ENCODE measurements around the gene LIN28A.

Gene LIN28A

GRCh38 chr1:26417111-26417759, 6.6 kb downstream of the LIN28A start:
- Histone ChIP-seq H2BK120ac (ENCODE audit: low read depth, low read length) (no peak overlapping the region), H3K14ac (ENCODE audit: low read length) (no peak overlapping the region), H3K79me1 (ENCODE audit: low read depth, low read length) (no peaks in the 10 kb centered on the region), H3K27me3 (ENCODE audit: control insufficient read depth in 3 of 3, insufficient read depth in 3 of 3, low read depth in 1 of 3, low read length in 3 of 3) (no peaks in the 10 kb centered on the region), H2AFZ (ENCODE audit: low read length) (no peak overlapping the region), H3K36me3 (replicated peaks in 1 of 2; ENCODE audit: control insufficient read depth in 2 of 2, insufficient read depth in 2 of 2, low read length in 2 of 2) (peaks cover 12 to 88% of the 10 kb centered on the region in 2 donors), H3K9me3 (replicated peaks in 1 of 2; ENCODE audit: control insufficient read depth in 2 of 2, insufficient read depth in 1 of 2, low read depth in 1 of 2, low read length in 2 of 2) (no peaks in the 10 kb centered on the region), H2BK5ac (ENCODE audit: low read length) (no peak overlapping the region), H3K18ac (ENCODE audit: low read length) (no peak overlapping the region), H4K8ac (ENCODE audit: low read depth, low read length) (no peak overlapping the region), H3K27ac (replicated peaks; ENCODE audit: low read length) (peak overlapping the region; percentile 99), H4K91ac (ENCODE audit: low read depth, low read length, poor library complexity) (no peak overlapping the region), H3K9ac (ENCODE audit: low read depth, low read length, poor library complexity) (no peak overlapping the region), H3K4me1 (ENCODE audit: control insufficient read depth in 2 of 2, insufficient read depth in 1 of 2, low read depth in 1 of 2, low read length in 2 of 2) (peaks cover 24 to 46% of the 10 kb centered on the region in 2 donors), H3K23ac (ENCODE audit: low read depth, low read length, poor library complexity) (no peak overlapping the region), H3K4me2 (ENCODE audit: insufficient read depth, low read length, poor library complexity, severe bottlenecking) (peak overlapping the region; percentile 27), H2AK5ac (ENCODE audit: low read depth, low read length) (no peak overlapping the region), H2BK12ac (ENCODE audit: low read length) (no peak overlapping the region), H3K4me3 (ENCODE audit: low read length in 2 of 2) (no peak overlapping the region), H2BK15ac (ENCODE audit: low read length) (no peak overlapping the region), H3K4ac (ENCODE audit: low read length) (no peak overlapping the region)
- peak; percentile 85 for DNase-seq (ENCODE audit: low spot score)
- WGBS, 2 donors (ENCODE audit: extremely low coverage in 2 of 2, insufficient read length in 2 of 2, insufficient replicate concordance in 1 of 2), result no CpG with 5 or more reads among the region's 9 CpGs

DNA sequence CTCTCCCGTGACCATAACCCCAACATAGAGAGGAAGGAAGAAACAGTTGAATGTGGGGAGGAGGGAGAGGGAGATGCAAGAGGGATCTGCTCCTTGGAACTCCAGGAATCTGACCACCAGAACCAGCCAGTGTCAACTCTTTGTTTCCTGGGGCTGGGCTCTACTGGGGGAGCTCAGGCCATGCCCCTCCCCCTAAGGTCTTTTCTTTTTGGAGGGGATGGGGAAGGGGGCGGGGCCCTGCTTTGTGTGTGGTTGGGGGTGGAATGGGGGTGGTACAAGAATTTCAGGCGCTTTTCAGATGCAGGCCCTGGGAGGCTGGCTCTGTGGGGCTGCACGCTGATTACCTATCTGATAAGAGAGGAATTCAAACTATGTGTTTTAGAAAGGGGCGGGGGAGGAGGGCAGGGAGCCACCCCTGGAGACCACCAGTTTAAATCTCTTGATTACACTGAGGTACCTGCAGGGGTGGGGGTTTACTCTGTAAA, 8.3 kb downstream of the LIN28A start:
- Histone ChIP-seq H2AK5ac (ENCODE audit: low read depth, low read length) (no peak overlapping the region), H3K23ac (ENCODE audit: low read depth, low read length, poor library complexity) (no peak overlapping the region), H2AFZ (ENCODE audit: low read length) (no peak overlapping the region), H2BK15ac (ENCODE audit: low read length) (no peak overlapping the region), H3K79me1 (ENCODE audit: low read depth, low read length) (no peaks in the 10 kb centered on the region), H2BK12ac (ENCODE audit: low read length) (no peak overlapping the region), H3K27me3 (ENCODE audit: control insufficient read depth in 3 of 3, insufficient read depth in 3 of 3, low read depth in 1 of 3, low read length in 3 of 3) (no peaks in the 10 kb centered on the region), H2BK5ac (ENCODE audit: low read length) (no peak overlapping the region), H2BK120ac (ENCODE audit: low read depth, low read length) (no peak overlapping the region), H3K9ac (ENCODE audit: low read depth, low read length, poor library complexity) (no peak overlapping the region), H4K91ac (ENCODE audit: low read depth, low read length, poor library complexity) (no peak overlapping the region), H3K36me3 (replicated peaks in 1 of 2; ENCODE audit: control insufficient read depth in 2 of 2, insufficient read depth in 2 of 2, low read length in 2 of 2) (peaks cover 14 to 86% of the 10 kb centered on the region in 2 donors), H4K8ac (ENCODE audit: low read depth, low read length) (no peak overlapping the region), H3K14ac (ENCODE audit: low read length) (no peak overlapping the region), H3K4me3 (ENCODE audit: low read length in 2 of 2) (no peak overlapping the region), H3K27ac (replicated peaks; ENCODE audit: low read length) (peak overlapping the region; percentile 99), H3K9me3 (replicated peaks in 1 of 2; ENCODE audit: control insufficient read depth in 2 of 2, insufficient read depth in 1 of 2, low read depth in 1 of 2, low read length in 2 of 2) (no peaks in the 10 kb centered on the region), H3K4me2 (ENCODE audit: insufficient read depth, low read length, poor library complexity, severe bottlenecking) (peak overlapping the region; percentile 51), H3K4ac (ENCODE audit: low read length) (no peak overlapping the region), H3K4me1 (ENCODE audit: control insufficient read depth in 2 of 2, insufficient read depth in 1 of 2, low read depth in 1 of 2, low read length in 2 of 2) (peaks cover 27 to 33% of the 10 kb centered on the region in 2 donors), H3K18ac (ENCODE audit: low read length) (no peak overlapping the region)
- no CpG with 5 or more reads among the region's 5 CpGs for WGBS, 2 donors (ENCODE audit: extremely low coverage in 2 of 2, insufficient read length in 2 of 2, insufficient replicate concordance in 1 of 2)
- peak; percentile 96 for DNase-seq (ENCODE audit: low spot score)

DNA sequence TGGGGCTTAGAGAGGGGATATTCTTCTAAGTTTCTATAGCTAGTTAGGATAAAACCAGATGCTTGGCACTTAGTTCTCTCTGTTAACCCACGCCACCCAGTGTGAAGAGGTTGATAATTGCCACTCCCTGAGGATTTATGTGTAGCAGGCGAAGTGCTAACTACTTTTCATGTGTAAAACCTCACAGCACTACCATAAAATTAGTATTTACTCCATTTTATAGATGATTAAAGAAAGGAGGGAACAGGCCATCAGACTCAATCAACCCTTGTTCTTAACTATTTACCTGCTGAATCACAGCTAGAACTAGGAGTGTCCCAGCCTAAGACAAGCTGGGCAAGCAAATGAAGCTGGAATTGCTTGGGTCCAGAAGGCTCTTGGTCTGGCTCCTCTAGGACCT, 8.9 kb downstream of the LIN28A start:
- peaks cover 27 to 33% of the 10 kb centered on the region in 2 donors for H3K4me1 ChIP-seq (ENCODE audit: control insufficient read depth in 2 of 2, insufficient read depth in 1 of 2, low read depth in 1 of 2, low read length in 2 of 2)
- H2BK12ac ChIP-seq (ENCODE audit: low read length), result no peak overlapping the region
- H3K18ac ChIP-seq (ENCODE audit: low read length), result peak overlapping the region; percentile 59
- no peak overlapping the region for H3K4ac ChIP-seq (ENCODE audit: low read length)
- H4K8ac ChIP-seq (ENCODE audit: low read depth, low read length), result no peak overlapping the region
- no peak overlapping the region for H3K14ac ChIP-seq (ENCODE audit: low read length)
- no peaks in the 10 kb centered on the region for H3K9me3 ChIP-seq (replicated peaks in 1 of 2; ENCODE audit: control insufficient read depth in 2 of 2, insufficient read depth in 1 of 2, low read depth in 1 of 2, low read length in 2 of 2)
- H3K36me3 ChIP-seq (replicated peaks in 1 of 2; ENCODE audit: control insufficient read depth in 2 of 2, insufficient read depth in 2 of 2, low read length in 2 of 2), result peaks cover 14 to 86% of the 10 kb centered on the region in 2 donors
- H3K27me3 ChIP-seq (ENCODE audit: control insufficient read depth in 3 of 3, insufficient read depth in 3 of 3, low read depth in 1 of 3, low read length in 3 of 3), result no peaks in the 10 kb centered on the region
- peak overlapping the region; percentile 44 for H2AK5ac ChIP-seq (ENCODE audit: low read depth, low read length)
- H4K91ac ChIP-seq (ENCODE audit: low read depth, low read length, poor library complexity), result no peak overlapping the region
- peak overlapping the region; percentile 20 for H2BK15ac ChIP-seq (ENCODE audit: low read length)
- H3K79me1 ChIP-seq (ENCODE audit: low read depth, low read length), result no peaks in the 10 kb centered on the region
- no peak overlapping the region for H3K23ac ChIP-seq (ENCODE audit: low read depth, low read length, poor library complexity)
- H3K4me2 ChIP-seq (ENCODE audit: insufficient read depth, low read length, poor library complexity, severe bottlenecking), result peak overlapping the region; percentile 38
- no peak overlapping the region for H3K4me3 ChIP-seq (ENCODE audit: low read length in 2 of 2)
- no peak overlapping the region for H2BK120ac ChIP-seq (ENCODE audit: low read depth, low read length)
- H3K9ac ChIP-seq (ENCODE audit: low read depth, low read length, poor library complexity), result peak overlapping the region; percentile 46
- no CpG with 5 or more reads among the region's 2 CpGs for WGBS, 2 donors (ENCODE audit: extremely low coverage in 2 of 2, insufficient read length in 2 of 2, insufficient replicate concordance in 1 of 2)
- H2AFZ ChIP-seq (ENCODE audit: low read length), result no peak overlapping the region
- DNase-seq (ENCODE audit: low spot score), result no peak
- peak overlapping the region; percentile 33 for H2BK5ac ChIP-seq (ENCODE audit: low read length)
- H3K27ac ChIP-seq (replicated peaks; ENCODE audit: low read length), result peak overlapping the region; percentile 94

GRCh38 chr1:26429721-26430120, 19.1 kb downstream of the LIN28A start:
- H2BK5ac ChIP-seq (ENCODE audit: low read length), result no peak overlapping the region
- H2AFZ ChIP-seq (ENCODE audit: low read length), result no peak overlapping the region
- H3K9me3 ChIP-seq (replicated peaks in 1 of 2; ENCODE audit: control insufficient read depth in 2 of 2, insufficient read depth in 1 of 2, low read depth in 1 of 2, low read length in 2 of 2), result no peaks in the 10 kb centered on the region
- no peak overlapping the region for H3K4me2 ChIP-seq (ENCODE audit: insufficient read depth, low read length, poor library complexity, severe bottlenecking)
- H3K4me1 ChIP-seq (ENCODE audit: control insufficient read depth in 2 of 2, insufficient read depth in 1 of 2, low read depth in 1 of 2, low read length in 2 of 2), result peaks cover 10 to 23% of the 10 kb centered on the region in 2 donors
- H3K4ac ChIP-seq (ENCODE audit: low read length), result no peak overlapping the region
- H3K27ac ChIP-seq (replicated peaks; ENCODE audit: low read length), result peak overlapping the region; percentile 98
- WGBS, 2 donors (ENCODE audit: extremely low coverage in 2 of 2, insufficient read length in 2 of 2, insufficient replicate concordance in 1 of 2), result no CpG with 5 or more reads among the region's 2 CpGs
- H2BK120ac ChIP-seq (ENCODE audit: low read depth, low read length), result no peak overlapping the region
- H3K9ac ChIP-seq (ENCODE audit: low read depth, low read length, poor library complexity), result no peak overlapping the region
- no peak overlapping the region for H3K18ac ChIP-seq (ENCODE audit: low read length)
- no peak overlapping the region for H2AK5ac ChIP-seq (ENCODE audit: low read depth, low read length)
- H3K14ac ChIP-seq (ENCODE audit: low read length), result no peak overlapping the region
- peaks cover 27 to 70% of the 10 kb centered on the region in 2 donors for H3K36me3 ChIP-seq (replicated peaks in 1 of 2; ENCODE audit: control insufficient read depth in 2 of 2, insufficient read depth in 2 of 2, low read length in 2 of 2)
- H4K8ac ChIP-seq (ENCODE audit: low read depth, low read length), result no peak overlapping the region
- H3K79me1 ChIP-seq (ENCODE audit: low read depth, low read length), result peaks cover 3% of the 10 kb centered on the region
- H4K91ac ChIP-seq (ENCODE audit: low read depth, low read length, poor library complexity), result no peak overlapping the region
- H3K23ac ChIP-seq (ENCODE audit: low read depth, low read length, poor library complexity), result no peak overlapping the region
- H2BK12ac ChIP-seq (ENCODE audit: low read length), result no peak overlapping the region
- DNase-seq (ENCODE audit: low spot score), result peak; percentile 79
- no peaks in the 10 kb centered on the region for H3K27me3 ChIP-seq (ENCODE audit: control insufficient read depth in 3 of 3, insufficient read depth in 3 of 3, low read depth in 1 of 3, low read length in 3 of 3)
- no peak overlapping the region for H2BK15ac ChIP-seq (ENCODE audit: low read length)
- no peak overlapping the region for H3K4me3 ChIP-seq (ENCODE audit: low read length in 2 of 2)

Measured in neuronal stem cell (in vitro differentiated cells).